HG03095 (cell line): ENCODE data around the gene ATAD3C.
A peak's percentile ranks its signal among the peaks of the same experiment; 100 is the strongest.
"Not testable (repeated sequence)": the region's sequence is repeated elsewhere in the genome, so short reads cannot be mapped to it uniquely, and the experiment has no call there.

Experiments
- ATAC-seq: cut with Tn5 transposase; IDR thresholded peaks from one replicate; pipeline ENCODE4 v1.9.1; 2021; ENCODE audit warnings: moderate library complexity; ENCODE audit not compliant: unreplicated experiment

ATAD3C gene, protein sequence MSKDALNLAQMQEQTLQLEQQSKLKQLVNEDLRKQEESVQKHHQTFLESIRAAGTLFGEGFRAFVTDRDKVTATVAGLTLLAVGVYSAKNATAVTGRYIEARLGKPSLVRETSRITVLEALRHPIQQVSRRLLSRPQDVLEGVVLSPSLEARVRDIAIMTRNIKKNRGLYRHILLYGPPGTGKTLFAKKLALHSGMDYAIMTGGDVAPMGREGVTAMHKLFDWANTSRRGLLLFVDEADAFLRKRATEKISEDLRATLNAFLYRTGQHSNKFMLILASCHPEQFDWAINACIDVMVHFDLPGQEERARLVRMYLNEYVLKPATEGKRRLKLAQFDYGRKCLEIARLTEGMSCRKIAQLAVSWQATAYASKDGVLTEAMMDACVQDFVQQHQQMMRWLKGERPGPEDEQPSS

DNA sequence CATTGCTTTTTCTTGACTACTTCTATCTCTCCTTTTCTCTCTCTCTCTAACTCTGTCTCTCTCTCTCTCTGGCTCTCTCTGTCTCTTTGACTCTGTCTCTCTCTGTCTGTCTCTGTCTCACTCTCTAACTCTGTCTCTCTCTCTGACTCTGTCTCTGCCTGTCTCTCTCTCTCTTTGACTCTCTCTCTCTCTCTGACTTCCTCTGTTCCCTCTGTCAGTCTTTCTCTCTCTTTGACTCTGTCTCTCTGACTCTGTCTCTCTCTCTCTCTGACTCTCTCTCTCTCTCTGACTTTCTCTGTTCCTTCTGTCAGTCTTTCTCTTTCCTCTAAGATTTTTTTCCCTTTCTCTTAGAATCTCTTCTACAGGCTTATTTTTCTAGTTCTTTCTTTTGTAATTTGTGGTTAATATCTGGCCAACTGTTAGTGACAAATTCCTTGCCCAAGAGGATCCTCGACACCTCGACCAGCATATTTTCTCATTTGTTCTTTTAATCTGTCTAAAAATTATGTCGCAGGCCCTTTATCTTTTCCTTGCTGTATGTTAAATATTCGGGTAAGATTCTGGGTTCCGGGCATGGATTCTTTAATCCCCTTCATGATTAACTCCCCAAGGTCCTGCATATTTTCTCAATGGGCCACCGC, at the start of gene ATAD3C:
Gene ATAD3C, plus strand, starts transcription at position 591 of the 641 bp plus-strand sequence. CDS start 995 bp downstream, outside the sequence.
- no peak for ATAC-seq

DNA sequence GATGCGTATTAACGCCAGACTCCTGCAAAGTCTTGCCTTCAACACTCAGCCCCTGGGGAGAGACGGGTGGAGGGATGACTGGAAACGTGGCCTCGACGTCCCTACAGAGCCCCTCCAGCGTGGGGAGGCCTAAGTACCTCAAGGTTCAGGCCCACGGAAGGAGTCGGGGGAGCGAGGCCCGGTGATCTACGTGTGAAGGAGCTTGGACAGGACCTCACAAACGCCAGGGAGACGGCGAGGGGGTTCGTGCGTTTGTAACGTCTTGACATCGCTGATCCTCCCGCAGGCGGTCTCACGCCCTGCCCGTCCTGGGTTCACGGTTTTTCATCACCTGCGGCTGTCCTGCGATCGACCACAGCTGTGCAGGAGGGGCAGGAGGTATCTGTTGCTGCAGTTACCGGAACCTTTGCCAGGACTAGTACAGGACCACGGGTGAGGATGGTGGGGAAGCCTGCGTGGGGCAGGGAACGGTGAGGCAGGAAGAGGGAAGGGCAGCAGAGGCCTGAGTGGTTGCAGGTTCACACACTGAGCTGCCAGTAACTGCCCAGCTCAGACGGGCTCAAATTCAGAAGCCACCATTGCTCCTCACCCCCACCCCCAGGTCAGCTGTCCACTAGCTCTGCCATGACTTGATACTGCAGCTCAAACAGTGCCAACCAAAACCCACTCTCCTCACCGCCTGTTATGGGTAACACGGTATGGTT, 49.5 kb upstream of the ATAD3C start:
- ATAC-seq, result no peak

DNA sequence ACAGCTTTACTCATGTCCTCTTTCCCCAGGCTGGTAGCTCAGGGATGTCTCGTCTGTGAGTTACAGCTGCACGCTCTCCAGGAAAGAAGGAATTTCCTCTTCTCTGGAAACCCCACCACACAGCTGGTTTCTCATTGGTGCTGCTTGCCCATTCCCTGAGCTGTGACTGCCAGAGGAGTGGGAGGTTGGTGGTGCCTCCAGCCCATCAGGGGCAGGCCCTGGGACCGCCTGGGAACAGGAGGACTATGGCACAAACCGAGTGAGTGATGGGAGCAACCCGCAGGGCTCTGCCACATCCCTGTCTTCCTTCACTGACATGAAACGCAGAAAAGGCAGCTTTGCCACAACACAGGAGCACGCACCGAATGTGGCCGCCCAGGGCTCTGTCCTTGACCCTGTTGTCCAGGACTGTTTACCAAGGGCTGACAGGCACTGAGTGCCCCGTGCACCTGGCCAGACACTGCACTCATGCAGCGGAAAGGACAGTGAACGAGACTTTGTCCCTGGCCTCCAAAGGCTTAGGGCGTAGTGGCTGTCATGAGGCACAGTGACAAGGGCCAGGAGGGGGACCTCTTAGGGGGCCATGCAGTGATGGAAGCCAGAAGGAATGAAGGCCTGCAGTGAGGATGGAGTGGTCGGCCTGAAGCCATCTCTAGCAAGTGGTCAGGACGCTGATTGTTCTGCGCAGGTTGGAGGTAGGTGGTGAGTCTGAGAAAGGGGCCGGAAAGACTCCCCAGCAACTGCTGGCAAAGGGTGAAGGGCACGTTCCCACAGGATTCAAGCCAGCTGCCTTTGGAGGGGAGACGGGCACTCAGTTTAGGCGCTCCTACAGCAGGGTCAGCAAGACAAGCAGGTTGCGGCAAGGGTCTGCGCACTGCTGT, 48.7 kb upstream of the ATAD3C start:
- no peak for ATAC-seq

- no peak for ATAC-seq
These were observed 48.0 kb upstream of the ATAD3C start for GRCh38 chr1:1401457-1402010.

GRCh38 chr1:1402072-1402900, 47.2 kb upstream of the ATAD3C start:
- ATAC-seq, result no peak

DNA sequence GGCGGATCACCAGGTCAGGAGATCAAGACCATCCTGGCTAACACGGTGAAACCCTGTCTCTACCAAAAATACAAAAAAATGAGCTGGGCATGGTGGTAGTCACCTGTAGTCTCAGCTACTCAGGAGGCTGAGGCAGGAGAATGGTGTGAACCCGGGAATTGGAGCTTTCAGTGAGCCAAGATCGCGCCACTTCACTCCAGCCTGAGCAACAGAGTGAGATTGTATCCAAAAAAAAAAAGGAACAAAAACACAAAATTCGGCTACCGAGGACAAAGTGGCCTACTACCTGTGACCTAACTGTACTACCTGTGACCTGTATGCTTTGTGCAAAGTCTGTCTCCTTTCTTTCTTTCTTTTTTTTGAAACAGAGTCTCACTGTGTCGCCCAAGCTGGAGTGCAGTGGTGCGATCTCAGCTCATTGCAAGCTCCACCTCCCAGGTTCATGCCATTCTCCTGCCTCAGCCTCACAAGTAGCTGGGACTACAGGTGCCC, 46.5 kb upstream of the ATAD3C start:
- ATAC-seq, result not testable (repeated sequence)

- ATAC-seq, result no peak
These were observed 45.8 kb upstream of the ATAD3C start for GRCh38 chr1:1403653-1404052.

GRCh38 chr1:1406101-1406820, 43.2 kb upstream of the ATAD3C start:
- no peak for ATAC-seq

GRCh38 chr1:1406821-1407635, 42.5 kb upstream of the ATAD3C start, which contains the start of gene MRPL20:
TSS of gene MRPL20 (minus strand) at chr1:1407293. CDS start at chr1:1407217, 76 bp downstream.
- peak; percentile 90 for ATAC-seq

- ATAC-seq, result no peak
These were observed 41.7 kb upstream of the ATAD3C start for GRCh38 chr1:1407636-1408318.

GRCh38 chr1:1410238-1410637, 39.3 kb upstream of the ATAD3C start:
- not testable (repeated sequence) for ATAC-seq

DNA sequence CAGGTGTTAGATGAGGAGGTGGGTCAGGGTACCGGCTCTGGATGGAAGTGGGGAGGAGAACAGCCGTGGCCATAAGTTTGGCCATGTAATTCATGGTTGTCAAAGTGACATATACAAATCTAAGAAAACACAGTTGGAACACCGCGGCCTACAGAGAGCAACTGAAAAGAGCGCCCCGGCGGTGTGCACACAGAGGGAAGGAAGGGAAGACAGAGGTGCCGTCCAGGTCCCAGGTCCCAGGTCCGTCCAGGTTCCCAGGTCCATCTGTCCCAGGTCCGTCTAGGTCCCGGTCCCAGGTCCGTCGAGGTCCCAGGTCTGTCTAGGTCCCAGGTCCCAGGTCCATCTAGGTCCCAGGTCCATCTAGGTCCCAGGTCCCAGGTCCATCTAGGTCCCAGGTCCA, 37.9 kb upstream of the ATAD3C start:
- no peak for ATAC-seq

DNA sequence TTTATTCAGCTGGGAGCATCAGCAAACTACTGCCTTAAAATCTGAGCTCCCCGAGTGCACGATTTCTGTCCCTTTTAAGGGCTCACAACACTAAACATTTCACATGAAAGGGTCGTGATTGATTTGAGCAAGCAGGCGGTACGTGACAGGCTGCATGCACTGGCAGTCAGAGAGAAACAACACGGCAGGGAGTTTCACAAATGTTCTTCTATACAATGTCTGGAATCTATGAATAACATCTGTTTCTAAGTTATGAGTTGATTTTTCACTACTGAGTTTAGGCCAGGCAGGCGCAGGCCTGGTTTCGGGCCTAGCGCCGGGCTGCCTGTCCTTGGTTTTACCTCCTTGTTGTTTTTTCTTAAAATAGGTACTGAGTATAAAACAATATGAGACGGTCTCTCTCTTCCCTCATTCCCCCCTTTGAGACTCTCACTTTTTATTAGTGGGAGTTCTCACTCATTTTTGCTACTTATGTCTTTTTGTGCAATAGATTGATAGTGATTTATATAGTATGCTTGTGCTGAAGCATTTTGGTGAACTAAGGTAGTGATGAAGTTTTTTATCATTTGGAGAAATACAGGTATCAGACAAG, 37.1 kb upstream of the ATAD3C start:
- not testable (repeated sequence) for ATAC-seq

GRCh38 chr1:1415751-1416150, 33.7 kb upstream of the ATAD3C start:
- ATAC-seq, result no peak

DNA sequence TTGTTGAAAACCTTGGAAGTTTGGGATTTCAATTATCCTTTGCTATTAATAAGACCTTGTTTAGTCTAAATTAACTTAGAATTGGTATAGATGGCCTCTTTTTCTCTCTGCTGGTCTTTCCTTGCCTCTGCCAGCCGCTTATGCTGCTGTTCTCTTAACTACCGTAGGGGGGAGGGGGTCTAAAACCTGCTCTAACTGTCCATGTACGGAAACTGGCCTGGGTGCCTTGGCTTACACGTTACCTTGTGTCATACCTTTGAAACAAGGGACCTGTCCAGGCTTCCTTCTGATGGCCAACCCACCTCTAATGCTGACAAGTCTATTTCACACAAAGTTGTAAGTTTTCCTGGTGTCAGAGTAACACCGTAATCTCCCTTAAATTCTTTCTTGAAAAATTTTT, 32.1 kb upstream of the ATAD3C start:
- not testable (repeated sequence) for ATAC-seq

DNA sequence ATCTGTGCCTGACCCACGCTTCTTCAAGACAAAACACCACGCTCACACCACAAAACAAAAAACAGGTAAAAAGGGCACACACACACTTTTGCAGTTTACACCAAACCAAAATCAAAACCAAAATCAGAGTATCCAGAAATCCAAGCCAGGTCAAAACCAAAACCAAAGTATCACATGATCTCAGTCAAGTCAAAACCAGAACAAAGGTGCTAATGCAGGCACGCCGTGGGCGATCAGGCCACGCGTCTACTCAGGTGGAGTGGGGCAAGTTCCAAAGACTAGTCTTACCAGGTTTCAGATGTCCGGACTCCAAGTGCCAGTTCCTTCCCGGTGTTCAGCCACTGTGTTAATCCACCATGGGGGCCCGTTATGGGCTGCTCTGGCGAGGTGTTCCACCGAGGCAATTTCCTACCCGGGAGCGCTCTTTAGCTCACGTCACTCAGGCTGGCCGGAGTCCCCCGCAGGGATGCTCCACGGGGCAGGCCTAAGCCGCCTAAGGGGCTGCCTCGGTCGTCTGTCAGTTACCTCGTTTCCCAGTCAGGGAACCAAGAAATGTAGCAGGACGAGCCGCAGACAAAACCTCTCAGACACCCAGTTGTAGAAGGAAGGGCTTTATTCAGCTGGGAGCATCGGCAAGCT, 31.5 kb upstream of the ATAD3C start:
- not testable (repeated sequence) for ATAC-seq
